Progenitor cell of endocrine pancreas (in vitro differentiated cells): Measurements from ENCODE around the gene DOCK2. TPM values are rescaled to one million over a fixed set of nuclear protein-coding genes. Genes with fewer than 3 reads are reported as not detected.

Source experiments
- DNase-seq: peaks from one replicate; pipeline ENCODE4 v3.0.0; 2021; ENCODE audit warnings: low spot score; ENCODE audit not compliant: unreplicated experiment
- H3K27ac Mint-ChIP-seq: 2 replicates; pipeline ENCODE4 v1.8.0; 2021; ENCODE audit warnings: mild to moderate bottlenecking, moderate library complexity, mixed read lengths
- H3K27me3 Mint-ChIP-seq: 2 replicates; pipeline ENCODE4 v1.8.0; 2021; ENCODE audit warnings: mixed read lengths
- H3K36me3 Mint-ChIP-seq: 2 replicates; pipeline ENCODE4 v1.8.0; 2022; ENCODE audit warnings: mixed read lengths; ENCODE audit not compliant: insufficient read depth
- H3K4me1 Mint-ChIP-seq: 2 replicates; pipeline ENCODE4 v1.8.0; 2021; ENCODE audit warnings: low read depth, mixed read lengths
- H3K4me3 Mint-ChIP-seq: 2 replicates; pipeline ENCODE4 v1.8.0; 2021; ENCODE audit warnings: low read depth, mild to moderate bottlenecking, moderate library complexity, mixed read lengths
- H3K9me3 Mint-ChIP-seq: 2 replicates; pipeline ENCODE4 v1.8.0; 2021; ENCODE audit warnings: low read depth, mixed read lengths
- CTCF ChIP-seq: fragments of 200-600 bp; sonication (generic); IDR thresholded peaks from one replicate; pipeline ENCODE4 v1.5.0; 2021; ENCODE audit warnings: antibody characterized with exemption, mild to moderate bottlenecking; ENCODE audit not compliant: unreplicated experiment
- total RNA-seq: library from RNA; stranded (reverse); gene quantifications from 2 replicates; pipeline ENCODE4 v1.2.1, GENCODE V29; 2021

The DOCK2 gene
- total RNA-seq, 1 donor from 2014 or later, result not detected

DNA sequence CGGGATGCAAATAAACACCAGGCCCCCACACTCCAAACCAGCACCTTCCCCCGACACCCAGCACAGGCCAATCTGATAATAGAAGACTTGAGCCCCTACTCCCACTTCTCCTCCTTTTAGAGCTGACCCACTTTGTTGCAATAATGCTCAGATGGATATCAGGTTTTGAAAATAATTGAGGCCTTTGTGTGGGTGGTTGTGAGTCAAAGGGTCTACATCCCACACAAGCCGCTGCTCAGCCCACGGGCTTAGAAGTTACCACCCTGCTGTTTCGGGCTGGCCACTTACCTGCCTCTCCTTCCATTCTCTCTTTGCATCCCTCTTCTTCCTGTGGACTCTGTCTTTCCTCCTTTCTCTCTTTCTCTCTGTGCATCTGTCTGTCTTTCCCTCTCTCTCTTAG, 432.4 kb downstream of the DOCK2 start:
- H3K4me1 Mint-ChIP-seq, result no peaks in the 10 kb centered on the region

GRCh38 chr5:170070556-170071412, 433.7 kb downstream of the DOCK2 start:
- Mint-ChIP-seq H3K27me3 (peaks cover 30% of the 10 kb centered on the region), H3K4me1 (no peaks in the 10 kb centered on the region), H3K36me3 (no peaks in the 10 kb centered on the region), H3K27ac (no peak overlapping the region), H3K4me3 (no peak overlapping the region), H3K9me3 (no peaks in the 10 kb centered on the region)
- peak; percentile 88 for TF ChIP-seq CTCF
- DNase-seq, result peak; percentile 47

More for the DNA sequence above, 432.4 kb downstream of the DOCK2 start:
- no peak for TF ChIP-seq CTCF
- Mint-ChIP-seq H3K9me3 (no peaks in the 10 kb centered on the region), H3K4me3 (no peak overlapping the region), H3K36me3 (no peaks in the 10 kb centered on the region), H3K27ac (no peak overlapping the region), H3K27me3 (peaks cover 20% of the 10 kb centered on the region)
- DNase-seq, result no peak

DNA sequence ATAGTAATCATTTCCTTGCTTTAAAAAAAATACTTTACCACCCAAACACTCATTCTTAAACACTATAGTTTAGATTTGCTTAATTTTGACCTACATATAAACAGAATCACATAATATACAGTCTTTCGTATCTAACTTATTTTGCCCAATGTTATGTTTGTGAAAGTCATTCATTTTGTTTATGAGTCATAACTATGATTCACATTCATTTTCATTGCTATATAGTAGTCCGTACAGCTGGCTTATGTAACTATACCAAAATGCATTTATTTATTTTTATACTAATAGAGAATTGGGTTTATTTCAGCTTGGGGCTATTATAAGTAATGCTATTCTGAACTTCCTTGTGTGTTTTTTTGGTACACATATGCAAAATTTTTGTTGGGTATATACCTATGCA, 434.7 kb downstream of the DOCK2 start:
- DNase-seq, result no peak
- no peak for TF ChIP-seq CTCF
- no peak overlapping the region for H3K4me3 Mint-ChIP-seq
- peaks cover 31% of the 10 kb centered on the region for H3K27me3 Mint-ChIP-seq
- no peaks in the 10 kb centered on the region for H3K36me3 Mint-ChIP-seq
- H3K27ac Mint-ChIP-seq, result no peak overlapping the region
- no peaks in the 10 kb centered on the region for H3K9me3 Mint-ChIP-seq
- no peaks in the 10 kb centered on the region for H3K4me1 Mint-ChIP-seq

- no peak overlapping the region for H3K27ac Mint-ChIP-seq
Measured at GRCh38 chr5:170075696-170076095, 438.6 kb downstream of the DOCK2 start.

DNA sequence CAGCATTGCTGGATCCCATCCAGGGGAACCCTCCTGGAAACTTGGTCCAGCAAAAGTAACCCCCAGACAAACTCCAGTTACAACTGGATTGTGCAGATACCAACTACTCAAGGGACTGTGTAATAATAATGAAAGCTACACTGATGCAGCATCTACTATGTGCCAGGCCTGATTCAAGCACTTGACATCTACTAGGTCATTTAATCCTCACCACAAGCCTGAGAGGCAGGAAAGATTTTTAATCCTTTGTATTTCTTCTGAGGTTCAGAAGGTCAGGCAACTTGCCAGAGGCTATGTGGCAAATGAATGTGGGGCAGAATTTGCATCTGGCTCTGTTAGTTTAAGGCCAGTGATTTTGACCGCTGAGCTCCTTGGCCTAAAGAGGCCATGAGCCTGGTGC, 439.1 kb downstream of the DOCK2 start:
- Mint-ChIP-seq H3K9me3 (no peaks in the 10 kb centered on the region), H3K36me3 (no peaks in the 10 kb centered on the region), H3K4me1 (no peaks in the 10 kb centered on the region), H3K4me3 (no peak overlapping the region), H3K27me3 (peaks cover 34% of the 10 kb centered on the region), H3K27ac (no peak overlapping the region)
- no peak for DNase-seq
- TF ChIP-seq CTCF, result no peak

More at GRCh38 chr5:170075696-170076095, 438.6 kb downstream of the DOCK2 start:
- no peaks in the 10 kb centered on the region for H3K9me3 Mint-ChIP-seq
- peaks cover 36% of the 10 kb centered on the region for H3K27me3 Mint-ChIP-seq
- no peak overlapping the region for H3K4me3 Mint-ChIP-seq
- no peaks in the 10 kb centered on the region for H3K4me1 Mint-ChIP-seq
- H3K36me3 Mint-ChIP-seq, result no peaks in the 10 kb centered on the region
- no peak for DNase-seq
- no peak for TF ChIP-seq CTCF
